Activated CD4-positive, CD25-positive, alpha-beta regulatory T cell treated with anti-CD3 and anti-CD28 coated beads, Interleukin-2, amount 50 U/mL, for 16 hours (primary cell): Measurements from ENCODE around the gene MYH16.
"Not testable (repeated sequence)": the region's sequence is repeated elsewhere in the genome, so short reads cannot be mapped to it uniquely, and the experiment has no call there.

ENCODE experiments used
- DNase-seq: peaks from one replicate; pipeline ENCODE4 v3.0.0-alpha.2; 2020; ENCODE audit warnings: low read depth, low spot score

The MYH16 gene

DNA sequence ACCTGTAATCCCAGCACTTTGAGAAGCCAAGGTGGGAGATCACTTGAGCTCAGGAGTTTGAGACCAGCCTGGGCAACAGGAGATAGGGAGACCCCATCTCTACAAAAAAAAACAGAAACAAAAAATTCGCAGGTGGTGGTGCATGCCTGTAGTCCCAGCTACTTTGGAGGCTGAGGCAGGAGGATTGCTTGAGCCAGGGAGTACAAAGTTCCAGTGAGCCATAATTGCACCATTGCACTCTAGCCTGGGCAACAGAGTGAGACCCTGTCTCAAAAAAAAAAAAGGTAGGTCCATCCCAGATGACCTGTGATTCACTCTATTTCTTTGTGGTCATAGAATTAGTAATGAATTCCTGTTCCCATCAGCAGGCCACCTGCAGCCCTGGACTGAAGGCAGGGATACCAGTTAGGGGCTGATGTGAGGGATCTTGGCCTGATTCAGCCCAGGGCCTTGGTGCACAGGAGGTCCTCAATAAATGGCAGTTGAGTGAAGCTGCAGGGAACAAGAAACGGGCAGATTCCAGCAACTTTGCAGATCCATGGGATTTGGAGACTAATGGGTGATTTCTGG is at the start of gene MYH16:
Gene MYH16, plus strand, starts transcription at position 364 of the 570 bp plus-strand sequence.
- DNase-seq = no peak

DNA sequence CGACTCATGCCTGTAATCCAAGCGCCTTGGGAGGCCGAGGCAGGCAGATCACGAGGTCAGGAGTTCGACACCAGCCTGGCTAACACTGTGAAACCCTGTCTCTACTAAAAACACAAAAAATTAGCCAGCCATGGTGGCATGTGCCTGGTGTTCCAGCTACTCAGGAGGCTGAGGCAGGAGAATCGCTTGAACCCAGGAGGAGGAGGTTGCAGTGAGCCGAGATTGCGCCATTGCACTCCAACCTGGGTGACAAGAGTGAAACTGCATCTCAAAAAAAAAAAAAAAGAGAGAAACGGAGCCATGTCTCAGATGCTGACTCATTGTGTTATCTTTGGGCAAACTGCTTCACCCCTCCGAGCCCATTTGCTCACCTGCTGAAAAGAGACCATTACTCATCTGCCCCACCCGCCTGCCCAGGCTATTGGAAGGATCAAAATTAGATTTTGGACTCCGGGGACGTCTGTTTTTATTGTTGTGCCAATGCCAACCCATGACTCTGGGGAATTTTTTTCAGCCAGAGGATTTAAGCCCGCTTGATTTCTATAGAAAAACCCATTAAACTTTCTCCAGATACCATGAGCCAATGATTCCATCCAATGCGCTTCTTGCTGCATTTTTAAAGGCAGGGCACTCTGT is 48.3 kb upstream of the MYH16 start:
- not testable (repeated sequence) for DNase-seq

DNA sequence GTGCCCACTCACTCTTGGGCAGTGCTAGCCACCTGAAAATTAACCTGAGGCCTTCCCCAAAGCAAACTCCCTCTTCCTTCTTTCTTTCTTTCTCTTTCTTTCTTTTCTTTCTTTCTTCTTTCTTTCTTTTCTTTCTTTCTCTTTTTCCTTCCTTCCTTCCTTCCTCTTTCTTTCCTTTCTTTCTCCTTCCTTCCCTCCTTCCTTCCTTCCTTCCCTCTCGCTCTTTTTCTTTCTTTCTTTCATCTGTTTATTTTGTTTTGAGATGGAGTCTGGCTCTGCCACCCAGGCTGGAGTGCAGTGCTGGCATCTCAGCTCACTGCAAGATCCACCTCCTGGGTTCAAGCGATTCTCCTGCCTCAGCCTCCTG is 47.8 kb upstream of the MYH16 start:
- no peak for DNase-seq

DNA sequence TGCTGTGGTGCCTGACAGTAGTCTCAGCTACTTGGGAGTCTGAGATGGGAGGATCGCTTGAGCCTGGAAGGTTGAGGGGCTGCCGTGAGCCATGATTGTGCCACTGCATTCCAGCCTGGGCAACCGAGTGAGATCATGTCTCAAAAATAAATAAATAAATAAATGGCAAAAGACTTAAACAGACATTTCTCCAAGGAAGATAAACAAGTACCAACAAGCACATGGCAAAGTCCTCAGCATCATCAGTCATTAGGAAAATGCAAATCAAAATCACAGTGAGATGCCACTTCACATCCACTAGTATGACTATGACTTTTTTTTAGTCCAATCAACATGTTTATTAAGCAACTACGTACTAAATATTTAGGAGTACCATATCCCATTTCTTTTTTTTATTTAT is 43.4 kb upstream of the MYH16 start:
- no peak for DNase-seq

DNA sequence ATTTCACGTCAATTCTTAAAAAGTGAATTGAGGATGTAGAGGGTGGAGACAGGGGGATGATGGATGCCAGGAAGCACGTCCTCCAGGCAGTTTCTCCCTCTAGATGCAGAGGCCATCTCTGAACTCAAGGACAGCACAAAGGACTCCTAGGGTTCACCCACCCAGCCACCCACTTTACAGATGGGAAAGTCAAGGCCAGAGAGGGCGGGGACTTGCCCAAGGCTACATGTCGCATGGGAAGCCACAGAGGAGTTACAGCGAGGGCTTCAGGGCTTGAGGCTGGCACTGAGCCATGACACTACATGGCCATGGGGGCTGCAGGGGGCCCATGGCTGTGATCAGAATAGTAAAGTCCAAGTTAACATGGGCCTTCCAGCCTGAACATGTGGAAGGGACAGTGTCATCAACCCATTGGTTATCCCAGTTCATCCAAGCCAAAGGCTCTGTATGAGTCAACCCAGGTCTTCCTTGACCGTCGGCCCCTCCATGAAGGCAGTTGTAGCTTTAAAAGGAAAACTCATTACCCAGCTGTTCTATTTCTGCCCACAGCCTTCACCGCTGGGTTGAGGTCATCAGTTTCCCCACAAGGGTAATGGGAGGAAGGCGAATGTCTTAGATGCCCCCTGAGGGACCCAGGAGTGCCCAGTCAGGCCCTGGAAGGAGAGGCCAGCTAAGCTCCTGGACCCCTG is 40.4 kb upstream of the MYH16 start:
- no peak for DNase-seq

DNA sequence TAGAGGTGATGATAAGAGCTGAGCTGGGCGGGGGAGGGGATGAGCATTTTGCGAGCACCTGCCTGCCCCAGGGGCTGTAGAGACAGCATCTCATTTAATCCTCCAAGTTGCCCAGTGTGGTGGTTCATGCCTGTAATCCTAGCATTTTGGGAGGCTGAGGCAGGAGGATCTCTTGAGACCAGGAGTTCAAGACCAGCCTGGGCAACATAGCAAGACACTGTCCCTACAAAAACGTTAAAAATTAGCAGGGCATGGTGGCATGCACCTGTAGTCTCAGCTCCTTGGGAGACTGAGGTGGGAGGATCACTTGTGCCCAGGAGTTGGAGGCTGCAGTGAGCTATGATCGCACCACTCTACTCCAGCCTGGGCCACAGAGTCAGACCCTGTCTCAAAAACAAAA is 39.7 kb upstream of the MYH16 start:
- DNase-seq = not testable (repeated sequence)

DNA sequence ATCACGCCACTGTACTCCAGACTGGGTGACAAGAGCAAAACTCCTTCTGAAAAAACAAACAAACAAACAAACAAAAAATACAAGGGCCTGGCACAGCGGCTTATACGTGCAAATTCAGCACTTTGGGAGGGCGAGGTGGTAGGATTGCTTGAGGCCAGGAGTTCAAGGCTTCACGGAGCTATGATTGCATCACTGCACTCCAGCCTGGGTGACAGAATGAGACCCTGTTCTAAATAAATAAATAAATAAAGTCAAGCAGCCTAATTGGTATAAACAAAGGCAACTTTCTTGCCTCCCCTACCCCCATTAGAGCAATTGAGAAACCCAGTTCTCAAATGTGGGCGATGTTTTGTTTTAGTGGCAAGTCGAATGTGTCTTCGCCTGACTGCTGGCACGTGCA is 38.5 kb upstream of the MYH16 start:
- no peak for DNase-seq

DNA sequence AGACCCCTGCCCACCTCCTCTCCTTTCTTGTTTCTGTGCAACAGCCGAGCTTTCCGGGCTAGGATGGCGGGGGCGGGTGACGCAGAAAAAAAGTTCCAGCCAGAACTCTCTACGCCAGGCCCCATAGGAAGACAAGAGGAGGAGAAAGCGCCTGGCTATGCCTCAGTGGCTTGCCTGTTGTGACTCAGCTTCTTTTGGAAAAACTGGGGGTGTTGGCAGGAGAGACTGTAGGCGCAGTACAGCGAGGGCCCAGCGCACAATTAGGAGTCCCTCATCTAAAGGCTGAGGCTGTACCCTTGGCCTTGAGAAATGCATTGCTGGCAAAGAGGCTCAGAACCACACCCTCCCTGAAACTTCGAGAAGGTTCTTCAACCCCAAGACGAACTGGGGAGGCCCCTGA is 36.7 kb upstream of the MYH16 start:
- no peak for DNase-seq

DNA sequence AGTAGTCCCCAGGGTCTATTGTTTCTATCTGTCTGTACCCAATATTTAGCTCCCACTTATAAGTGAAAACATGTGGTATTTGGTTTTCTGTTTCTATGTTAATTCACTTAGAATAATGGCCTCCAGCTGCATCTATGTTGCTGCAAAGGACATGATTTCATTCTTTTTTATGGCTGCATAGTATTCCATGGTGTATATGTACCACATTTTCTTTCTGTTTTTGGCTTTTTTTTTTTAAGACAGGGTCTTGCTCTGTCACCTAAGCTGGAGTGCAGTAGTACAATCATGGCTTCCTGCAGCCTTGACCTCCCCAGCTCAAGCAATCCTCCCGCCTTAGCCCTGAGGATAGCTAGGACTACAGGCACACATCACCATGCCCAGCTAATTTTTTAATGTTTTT is 34.8 kb upstream of the MYH16 start:
- not testable (repeated sequence) for DNase-seq

DNA sequence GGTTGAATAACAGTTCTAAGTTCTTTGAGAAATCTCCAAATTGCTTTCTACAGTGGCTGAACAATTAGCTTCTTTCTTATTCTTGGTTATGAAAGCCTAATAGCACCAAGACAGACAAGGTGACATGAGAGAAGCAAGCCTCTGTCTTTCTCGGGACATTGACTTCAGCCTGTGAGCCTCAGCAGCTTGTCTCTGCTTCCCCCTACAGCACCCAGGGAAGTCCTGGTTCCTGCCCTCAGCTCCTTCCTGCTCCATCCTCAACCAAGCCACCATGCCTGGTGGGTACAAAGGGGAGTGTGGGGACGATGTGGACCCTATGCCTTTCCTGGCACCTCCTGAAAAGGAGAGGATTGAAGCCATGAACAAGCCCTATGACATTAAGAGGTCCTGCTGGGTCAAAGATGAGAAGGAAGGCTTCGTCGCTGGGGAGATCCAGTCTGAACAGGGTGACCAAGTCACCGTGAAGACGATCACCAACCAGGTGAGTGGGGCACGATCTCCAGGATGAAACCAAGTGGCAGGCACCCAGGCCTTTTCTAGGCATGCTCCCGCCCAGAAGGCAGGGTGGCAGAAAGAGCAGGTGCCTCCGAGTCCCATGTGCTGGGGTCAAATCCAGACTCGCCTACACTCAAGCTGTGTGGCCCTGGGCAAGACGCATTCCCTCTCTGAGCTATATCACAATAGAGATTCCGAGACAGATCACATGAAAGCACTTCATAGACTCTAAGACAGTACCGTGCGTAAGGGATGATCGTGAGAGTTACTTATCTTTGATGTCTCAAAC is 33.9 kb upstream of the MYH16 start:
- no peak for DNase-seq

DNA sequence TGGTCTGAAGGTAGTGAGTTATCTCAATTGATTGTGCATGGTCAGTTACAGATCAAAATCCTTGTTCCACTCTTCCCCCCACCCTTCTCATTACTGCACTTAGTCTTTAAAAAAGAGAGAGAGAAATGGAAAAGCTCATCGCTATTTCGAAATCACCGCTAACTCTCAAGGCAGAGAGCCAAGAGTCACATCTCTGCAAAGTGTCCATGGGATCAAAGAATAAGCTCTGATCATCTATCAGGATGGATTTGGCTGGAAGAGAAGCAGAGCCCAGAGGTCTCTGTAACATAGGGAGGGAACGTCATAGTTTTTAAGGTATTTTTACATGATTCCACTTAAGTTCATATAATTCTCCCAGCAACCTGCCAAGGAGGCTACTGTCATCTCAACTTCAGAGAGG is 30.0 kb upstream of the MYH16 start:
- DNase-seq = no peak

DNA sequence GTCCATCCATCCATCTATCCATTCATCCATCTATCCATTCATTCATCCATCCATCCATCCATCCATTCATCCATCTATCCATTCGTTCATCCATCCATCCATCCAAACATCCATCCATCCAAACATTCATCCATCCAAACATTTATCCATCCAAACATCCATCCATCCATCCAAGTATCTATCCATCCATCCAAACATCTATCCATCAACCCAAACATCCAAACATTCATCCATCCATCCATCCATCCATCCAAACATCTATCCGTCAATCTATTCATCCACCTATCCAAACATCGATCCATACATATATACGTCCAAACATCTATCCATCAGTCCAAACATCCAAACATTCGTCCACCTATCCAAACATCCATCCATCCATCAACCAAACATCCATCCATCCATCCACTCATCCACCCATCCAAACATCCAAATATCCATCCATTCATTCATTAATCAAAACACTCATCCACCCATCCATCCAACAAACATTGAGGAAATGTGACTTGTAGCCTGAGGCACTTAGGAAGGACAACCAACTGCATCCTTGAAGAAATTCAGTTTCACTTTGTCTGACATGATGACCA is 28.8 kb upstream of the MYH16 start:
- DNase-seq = no peak

DNA sequence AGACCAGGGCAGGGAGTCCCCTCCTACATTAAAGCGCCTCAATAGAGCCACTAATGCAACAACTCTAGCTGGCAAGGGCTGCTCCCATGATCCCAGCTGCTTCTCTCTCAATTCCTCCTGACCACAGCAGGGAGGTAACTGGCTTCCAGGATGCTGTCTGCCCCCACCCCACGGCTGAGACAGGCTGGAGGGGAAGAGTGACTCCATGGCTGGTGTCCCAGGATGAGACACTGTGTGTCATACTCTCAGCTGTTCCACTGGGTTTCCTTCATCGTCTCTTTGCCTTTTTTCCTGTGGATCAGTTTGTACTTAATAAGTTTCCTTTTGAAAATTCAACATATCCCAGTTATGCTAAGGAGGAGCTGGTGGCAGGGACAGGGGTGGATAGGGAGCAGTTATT is 27.7 kb upstream of the MYH16 start:
- no peak for DNase-seq

DNA sequence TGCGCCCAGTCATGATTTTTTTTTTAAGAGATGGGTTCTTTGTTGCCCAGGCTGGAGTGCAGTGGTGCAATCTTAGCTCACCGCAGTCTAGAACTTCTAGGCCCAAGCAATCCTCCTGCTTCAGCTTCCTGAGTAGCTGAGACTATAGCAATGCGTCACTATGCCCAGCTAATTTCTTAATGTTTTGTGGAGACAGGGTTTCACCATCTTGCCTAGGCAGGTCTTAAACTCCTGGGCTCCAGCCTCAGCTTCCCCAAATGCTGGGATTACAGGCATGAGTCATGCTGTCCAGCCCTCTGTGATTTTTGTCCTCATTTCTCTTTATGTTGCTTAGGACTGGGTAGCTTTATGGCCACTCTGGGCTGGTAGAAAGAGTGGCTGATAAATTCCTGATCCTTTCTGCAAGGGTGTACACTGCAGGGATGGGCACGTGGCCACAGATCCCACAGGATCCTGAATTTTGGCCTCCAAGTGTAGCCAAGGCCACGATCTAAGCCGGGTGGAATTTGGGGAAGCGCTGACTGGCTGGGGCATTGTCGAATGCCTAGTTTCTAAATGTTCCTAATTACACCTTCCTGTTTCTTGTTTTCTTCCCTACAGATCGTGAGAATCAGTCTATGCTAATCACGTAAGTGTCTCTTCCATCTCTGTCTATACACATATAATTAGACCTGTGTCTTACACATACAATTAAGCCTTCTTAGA is 24.1 kb upstream of the MYH16 start:
- no peak for DNase-seq

DNA sequence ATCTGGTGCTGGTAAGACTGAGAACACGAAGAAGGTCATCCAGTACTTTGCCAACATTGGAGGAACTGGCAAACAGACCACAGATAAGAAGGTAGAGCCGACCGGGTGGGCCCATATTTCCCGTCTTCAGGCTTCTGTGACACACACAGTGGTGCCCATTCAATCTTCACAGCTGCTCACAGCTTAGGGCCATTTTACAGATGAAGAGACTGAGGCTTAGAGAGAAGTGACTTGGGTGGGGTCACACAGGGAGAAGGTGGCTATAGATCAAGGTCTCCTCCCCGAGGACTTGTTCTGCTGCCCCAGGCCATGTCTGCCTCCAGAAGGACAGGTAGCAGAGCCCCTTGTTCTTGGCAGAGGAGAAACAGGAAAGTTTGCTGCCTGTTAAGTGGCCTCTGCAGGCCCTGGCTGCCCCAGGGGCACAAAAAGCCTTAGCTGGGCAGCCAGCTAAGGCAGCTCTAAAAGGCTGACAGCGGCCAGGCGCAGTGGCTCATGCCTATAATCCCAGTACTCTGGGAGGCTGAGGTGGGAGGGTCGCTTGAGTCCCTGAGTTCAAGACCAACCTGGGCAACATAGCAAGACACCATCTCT is 22.6 kb upstream of the MYH16 start:
- no peak for DNase-seq

DNA sequence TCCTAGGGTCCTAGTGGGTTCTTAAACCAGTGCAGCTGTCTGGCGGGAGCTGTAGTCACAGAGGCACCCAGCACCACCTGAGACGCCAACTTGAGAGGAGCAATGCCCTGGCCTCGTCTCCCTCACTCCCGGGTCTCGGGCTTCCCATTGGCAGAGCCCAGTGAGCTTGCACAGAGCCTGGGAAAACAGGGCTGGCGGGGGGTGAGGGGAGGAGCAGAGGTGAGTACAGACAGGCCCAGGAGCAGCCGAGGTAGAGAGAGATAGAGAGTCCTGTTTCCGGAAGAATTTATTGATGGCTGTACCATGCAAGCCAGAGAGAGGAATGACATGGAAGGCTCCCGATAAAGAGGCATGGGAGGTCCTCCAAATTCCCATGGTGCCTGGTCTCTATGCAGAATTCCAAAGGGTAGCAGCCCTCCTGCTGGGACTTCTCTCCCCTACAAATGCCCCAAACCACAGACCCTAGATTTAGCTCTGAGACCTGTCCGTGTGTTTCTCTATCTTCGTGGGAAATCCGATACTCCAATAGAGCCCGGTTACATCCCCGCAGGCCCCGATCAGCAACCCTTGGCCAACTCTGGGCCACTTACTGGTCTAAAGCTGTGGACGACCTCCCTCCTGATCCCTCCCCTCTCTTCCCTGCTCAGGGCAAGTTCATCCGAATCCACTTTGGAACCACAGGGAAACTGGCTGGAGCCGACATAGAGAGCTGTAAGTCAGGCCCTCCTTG is 20.3 kb upstream of the MYH16 start:
- no peak for DNase-seq

DNA sequence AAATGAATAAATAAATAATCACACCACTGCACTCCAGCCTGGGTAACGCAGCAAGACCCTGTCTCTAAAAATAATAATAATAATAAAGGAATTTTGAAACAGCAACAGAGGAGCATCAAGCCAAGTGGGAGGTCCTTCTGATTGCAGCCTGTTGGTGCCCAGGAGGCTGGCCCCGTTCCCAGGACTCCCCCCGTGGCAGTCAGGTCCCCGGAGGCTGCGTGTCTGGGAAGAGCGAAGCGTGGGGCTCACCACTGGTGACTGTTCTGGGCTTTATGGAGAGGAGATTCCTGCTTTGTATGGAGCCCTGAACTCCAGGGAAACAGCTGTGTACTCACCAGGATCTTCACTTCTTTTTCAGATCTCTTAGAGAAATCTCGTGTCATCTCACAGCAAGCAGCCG is 19.3 kb upstream of the MYH16 start:
- DNase-seq = no peak

DNA sequence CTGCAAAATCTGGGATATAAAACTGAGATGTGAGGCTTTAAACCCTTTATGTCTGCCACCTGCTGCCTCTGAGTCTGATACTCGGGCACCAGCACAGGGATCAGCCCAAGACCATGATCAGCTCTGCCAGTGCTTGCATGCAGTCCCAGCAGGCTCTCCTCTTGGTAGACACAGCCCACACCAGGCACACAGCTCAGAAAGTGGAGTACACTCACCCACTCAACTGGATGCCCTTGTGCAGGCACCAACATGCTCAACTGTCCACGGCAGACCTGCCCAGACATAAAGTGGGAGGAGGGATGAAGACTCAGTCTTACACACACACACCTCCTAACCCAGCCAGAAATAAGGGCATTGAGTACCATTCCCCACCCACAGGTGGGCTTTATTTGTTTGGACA is 18.2 kb upstream of the MYH16 start:
- DNase-seq = no peak

DNA sequence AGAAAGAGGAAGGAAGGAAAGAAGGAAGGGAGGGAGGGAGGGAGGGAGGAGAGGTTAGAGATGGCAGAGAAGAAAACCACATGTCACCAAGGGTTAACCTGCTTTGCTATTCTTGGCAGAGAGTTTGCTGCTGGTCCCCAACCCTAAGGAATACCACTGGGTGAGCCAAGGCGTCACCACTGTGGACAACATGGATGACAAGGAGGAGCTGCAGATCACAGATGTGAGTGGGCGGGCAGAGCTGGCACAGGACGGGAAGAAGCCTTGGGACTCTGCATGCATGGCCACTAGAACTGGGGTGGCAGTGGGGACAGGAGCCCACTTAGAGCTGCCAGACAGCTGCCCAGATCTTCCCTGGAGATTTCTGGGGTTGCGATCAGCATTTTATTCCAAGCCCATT is 17.2 kb upstream of the MYH16 start:
- no peak for DNase-seq

DNA sequence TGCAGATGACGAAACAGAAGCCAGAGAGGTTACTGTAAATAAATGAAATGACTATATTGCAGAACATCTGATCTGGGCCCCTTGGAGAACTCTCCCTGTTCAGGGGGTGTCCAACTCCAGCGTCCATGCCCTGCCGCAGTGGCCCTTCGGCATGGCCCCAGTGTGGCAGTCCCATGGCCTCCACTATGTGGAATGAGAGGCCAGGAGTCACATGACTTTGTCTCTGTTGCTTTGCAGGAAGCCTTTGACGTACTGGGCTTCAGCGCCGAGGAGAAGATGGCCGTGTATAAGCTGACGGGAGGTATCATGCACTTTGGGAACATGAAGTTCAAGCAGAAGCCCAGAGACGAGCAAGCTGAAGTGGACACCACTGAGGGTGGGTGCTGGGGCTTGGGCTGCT is 15.6 kb upstream of the MYH16 start:
- DNase-seq = no peak

DNA sequence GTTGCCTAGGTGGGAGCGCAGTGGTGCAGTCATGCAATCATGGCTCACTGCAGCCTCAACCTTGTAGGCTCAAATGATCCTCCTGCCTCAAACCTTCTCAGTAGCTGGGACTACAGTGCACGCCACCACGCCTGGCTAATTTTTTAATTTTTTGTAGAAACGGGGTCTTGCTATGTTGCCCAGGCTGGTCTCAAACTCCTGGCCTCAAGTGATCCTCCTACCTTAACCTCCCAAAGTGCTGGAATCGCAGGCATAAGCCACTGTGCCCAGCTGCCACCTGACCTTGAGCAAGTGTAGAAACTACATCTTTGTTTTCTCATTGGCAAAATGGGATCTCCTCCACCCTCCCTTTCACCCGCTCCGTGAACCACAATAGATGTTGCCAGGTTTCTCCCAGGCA is 15.0 kb upstream of the MYH16 start:
- DNase-seq = no peak
